ENCODE results near the gene ADPGK.
A peak's percentile ranks its signal among the peaks of the same experiment; 100 is the strongest.
"Not testable (repeated sequence)": the region's sequence is repeated elsewhere in the genome, so short reads cannot be mapped to it uniquely, and the experiment has no call there.

The ADPGK gene
- 114 to 166 (median 149) reads per million in 9 experiments for total RNA-seq

GRCh38 chr15:72783640-72784455, at the start of gene ADPGK:
Gene ADPGK, minus strand, starts transcription at chr15:72783758. Its CDS starts 67 bp downstream, at chr15:72783691.
- peaks cover 42 to 50% of the 10 kb centered on the region in 2 donors for H3K4me1 Mint-ChIP-seq (ENCODE audit: low read depth in 2 of 2)
- no peaks in the 10 kb centered on the region for H3K27me3 Mint-ChIP-seq
- H3K36me3 Mint-ChIP-seq (ENCODE audit: insufficient read depth) = peaks cover 35% of the 10 kb centered on the region
- H3K9me3 Mint-ChIP-seq = no peaks in the 10 kb centered on the region
- H3K4me3 Mint-ChIP-seq = peak within 1 kb of the TSS; percentile 83 to 89
- DNase-seq = peak; percentile 94 to 99 (median 98)
- ATAC-seq (replicated peaks) = peak; percentile 71
- H3K27ac Mint-ChIP-seq = peak within 1 kb of the TSS; percentile 93 to 96

- Mint-ChIP-seq H3K27ac (no peak overlapping the region), H3K36me3 (ENCODE audit: insufficient read depth) (no peaks in the 10 kb centered on the region), H3K4me3 (no peak overlapping the region), H3K9me3 (no peaks in the 10 kb centered on the region), H3K4me1 (ENCODE audit: low read depth in 2 of 2) (no peaks in the 10 kb centered on the region), H3K27me3 (peaks cover 44% of the 10 kb centered on the region in 2 donors)
- no peak for ATAC-seq (replicated peaks)
- no peak for DNase-seq
Measured at GRCh38 chr15:72827226-72827625, 43.7 kb upstream of the ADPGK start.

- Mint-ChIP-seq H3K4me3 (no peak overlapping the region), H3K4me1 (ENCODE audit: low read depth in 2 of 2) (no peaks in the 10 kb centered on the region), H3K27ac (no peak overlapping the region), H3K27me3 (peaks cover 37 to 38% of the 10 kb centered on the region in 2 donors), H3K36me3 (ENCODE audit: insufficient read depth) (no peaks in the 10 kb centered on the region), H3K9me3 (no peaks in the 10 kb centered on the region)
- DNase-seq (no peak), ATAC-seq (replicated peaks) (no peak)
Measured at GRCh38 chr15:72826611-72827010, 43.1 kb upstream of the ADPGK start.

- Mint-ChIP-seq H3K4me3 (no peak overlapping the region), H3K4me1 (ENCODE audit: low read depth in 2 of 2) (no peaks in the 10 kb centered on the region), H3K27me3 (peaks cover 30 to 31% of the 10 kb centered on the region in 2 donors), H3K36me3 (ENCODE audit: insufficient read depth) (no peaks in the 10 kb centered on the region), H3K27ac (no peak overlapping the region), H3K9me3 (no peaks in the 10 kb centered on the region)
- DNase-seq (no peak), ATAC-seq (replicated peaks) (no peak)
Measured at GRCh38 chr15:72825829-72826228, 42.3 kb upstream of the ADPGK start.

GRCh38 chr15:72824781-72825180, 41.2 kb upstream of the ADPGK start:
- no peaks in the 10 kb centered on the region for H3K36me3 Mint-ChIP-seq (ENCODE audit: insufficient read depth)
- H3K4me3 Mint-ChIP-seq = no peak overlapping the region
- ATAC-seq (replicated peaks) (no peak), DNase-seq (no peak)
- peaks cover 21 to 23% of the 10 kb centered on the region in 2 donors for H3K27me3 Mint-ChIP-seq
- no peaks in the 10 kb centered on the region for H3K9me3 Mint-ChIP-seq
- H3K4me1 Mint-ChIP-seq (ENCODE audit: low read depth in 2 of 2) = no peaks in the 10 kb centered on the region
- no peak overlapping the region for H3K27ac Mint-ChIP-seq

GRCh38 chr15:72824112-72824511, 40.6 kb upstream of the ADPGK start:
- no peak for DNase-seq
- ATAC-seq (replicated peaks) = no peak
- no peaks in the 10 kb centered on the region for H3K4me1 Mint-ChIP-seq (ENCODE audit: low read depth in 2 of 2)
- H3K9me3 Mint-ChIP-seq = no peaks in the 10 kb centered on the region
- no peaks in the 10 kb centered on the region for H3K36me3 Mint-ChIP-seq (ENCODE audit: insufficient read depth)
- H3K27me3 Mint-ChIP-seq = peaks cover 17 to 25% of the 10 kb centered on the region in 2 donors
- H3K27ac Mint-ChIP-seq = no peak overlapping the region
- H3K4me3 Mint-ChIP-seq = no peak overlapping the region

GRCh38 chr15:72820278-72820677, 36.7 kb upstream of the ADPGK start:
- no peak overlapping the region for H3K4me3 Mint-ChIP-seq
- H3K27ac Mint-ChIP-seq = no peak overlapping the region
- H3K4me1 Mint-ChIP-seq (ENCODE audit: low read depth in 2 of 2) = peaks cover 0 to 2% of the 10 kb centered on the region in 2 donors
- peaks cover 26 to 32% of the 10 kb centered on the region in 2 donors for H3K27me3 Mint-ChIP-seq
- no peaks in the 10 kb centered on the region for H3K9me3 Mint-ChIP-seq
- H3K36me3 Mint-ChIP-seq (ENCODE audit: insufficient read depth) = peaks cover 2% of the 10 kb centered on the region
- ATAC-seq (replicated peaks) = no peak
- no peak for DNase-seq

- H3K27ac Mint-ChIP-seq = no peak overlapping the region
- H3K4me3 Mint-ChIP-seq = no peak overlapping the region
- DNase-seq (no peak), ATAC-seq (replicated peaks) (no peak)
- no peaks in the 10 kb centered on the region for H3K9me3 Mint-ChIP-seq
- H3K4me1 Mint-ChIP-seq (ENCODE audit: low read depth in 2 of 2) = peaks cover 0 to 2% of the 10 kb centered on the region in 2 donors
- H3K36me3 Mint-ChIP-seq (ENCODE audit: insufficient read depth) = peaks cover 2% of the 10 kb centered on the region
- H3K27me3 Mint-ChIP-seq = peaks cover 15 to 26% of the 10 kb centered on the region in 2 donors
Measured at GRCh38 chr15:72818632-72819031, 35.1 kb upstream of the ADPGK start.

- Mint-ChIP-seq H3K4me3 (no peak overlapping the region), H3K27ac (no peak overlapping the region), H3K4me1 (ENCODE audit: low read depth in 2 of 2) (peaks cover 21 to 24% of the 10 kb centered on the region in 2 donors), H3K36me3 (ENCODE audit: insufficient read depth) (peaks cover 4% of the 10 kb centered on the region), H3K27me3 (peaks cover 15% of the 10 kb centered on the region in 2 donors), H3K9me3 (no peaks in the 10 kb centered on the region)
- DNase-seq (no peak), ATAC-seq (replicated peaks) (no peak)
Measured at GRCh38 chr15:72813345-72814004, 29.9 kb upstream of the ADPGK start.

- Mint-ChIP-seq H3K9me3 (no peaks in the 10 kb centered on the region), H3K36me3 (ENCODE audit: insufficient read depth) (peaks cover 3% of the 10 kb centered on the region), H3K4me1 (ENCODE audit: low read depth in 2 of 2) (peaks cover 31 to 32% of the 10 kb centered on the region in 2 donors), H3K4me3 (peak overlapping the region; percentile 54 to 58), H3K27ac (peak overlapping the region; percentile 14 to 57), H3K27me3 (no peaks in the 10 kb centered on the region)
- DNase-seq (peak; percentile 38 to 46 (median 39)), ATAC-seq (replicated peaks) (peak; percentile 81)
Measured at GRCh38 chr15:72809329-72809728, 25.8 kb upstream of the ADPGK start.

- not testable (repeated sequence) for H3K9me3 Mint-ChIP-seq; H3K36me3 Mint-ChIP-seq (ENCODE audit: insufficient read depth); DNase-seq; H3K27me3 Mint-ChIP-seq; H3K4me3 Mint-ChIP-seq; ATAC-seq (replicated peaks)
- Mint-ChIP-seq H3K4me1 (ENCODE audit: low read depth in 2 of 2) (peaks cover 31 to 32% of the 10 kb centered on the region in 2 donors), H3K27ac (peak overlapping the region in 1 of 2 donors; percentile 60)
Measured at GRCh38 chr15:72807346-72807745, 23.8 kb upstream of the ADPGK start.

GRCh38 chr15:72803006-72803405, 19.4 kb upstream of the ADPGK start:
- DNase-seq (no peak), ATAC-seq (replicated peaks) (no peak)
- H3K36me3 Mint-ChIP-seq (ENCODE audit: insufficient read depth) = no peaks in the 10 kb centered on the region
- H3K9me3 Mint-ChIP-seq = no peaks in the 10 kb centered on the region
- peaks cover 28 to 29% of the 10 kb centered on the region in 2 donors for H3K27me3 Mint-ChIP-seq
- H3K4me1 Mint-ChIP-seq (ENCODE audit: low read depth in 2 of 2) = peaks cover 5 to 8% of the 10 kb centered on the region in 2 donors
- no peak overlapping the region for H3K27ac Mint-ChIP-seq
- H3K4me3 Mint-ChIP-seq = no peak overlapping the region

- Mint-ChIP-seq H3K36me3 (ENCODE audit: insufficient read depth) (peaks cover 4% of the 10 kb centered on the region), H3K27me3 (peaks cover 28 to 29% of the 10 kb centered on the region in 2 donors), H3K9me3 (no peaks in the 10 kb centered on the region), H3K27ac (no peak overlapping the region), H3K4me3 (no peak overlapping the region), H3K4me1 (ENCODE audit: low read depth in 2 of 2) (peaks cover 7 to 15% of the 10 kb centered on the region in 2 donors)
- DNase-seq = no peak
- ATAC-seq (replicated peaks) = no peak
Measured at GRCh38 chr15:72801590-72802325, 18.2 kb upstream of the ADPGK start.
